GM18508 (cell line): Measurements from ENCODE around the gene ZMYND8.
"Not testable (repeated sequence)": the region's sequence is repeated elsewhere in the genome, so short reads cannot be mapped to it uniquely, and the experiment has no call there.

ENCODE experiments used
- ATAC-seq: cut with Tn5 transposase; IDR thresholded peaks from one replicate; pipeline ENCODE4 v1.9.1; 2021; ENCODE audit warnings: moderate number of reproducible peaks; ENCODE audit not compliant: insufficient read depth, unreplicated experiment

Gene ZMYND8

GRCh38 chr20:47290666-47291430 lies 65.7 kb downstream of the ZMYND8 start:
- ATAC-seq, result no peak

GRCh38 chr20:47290008-47290407 lies 66.5 kb downstream of the ZMYND8 start:
- no peak for ATAC-seq

GRCh38 chr20:47289096-47289495 lies 67.4 kb downstream of the ZMYND8 start:
- no peak for ATAC-seq

- not testable (repeated sequence) for ATAC-seq
Measured at GRCh38 chr20:47288530-47288929, 68.0 kb downstream of the ZMYND8 start.

DNA sequence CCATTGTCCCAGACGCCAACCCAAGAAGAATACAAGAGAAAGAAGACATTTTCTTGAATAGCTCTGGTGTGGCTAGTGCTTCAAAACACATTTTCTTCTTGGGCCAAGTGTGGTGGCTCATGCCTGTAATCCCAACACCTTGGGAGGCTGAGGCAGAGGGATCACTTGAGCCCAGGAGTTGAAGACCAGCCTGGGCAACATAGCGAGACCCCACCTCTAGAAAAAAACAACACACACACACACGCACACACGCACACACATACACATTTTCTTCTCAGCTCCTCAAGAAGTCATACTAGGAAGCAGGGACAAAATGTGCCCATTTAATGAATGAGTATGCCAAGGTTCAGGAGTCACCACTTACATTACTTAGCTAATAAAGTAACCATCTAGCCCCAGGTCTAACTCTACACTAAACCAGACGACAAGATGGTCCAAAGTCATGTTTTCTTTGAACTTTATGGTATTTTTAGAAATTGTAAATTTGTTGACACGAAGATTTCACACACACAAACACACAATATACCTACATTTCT lies 68.8 kb downstream of the ZMYND8 start:
- no peak for ATAC-seq

DNA sequence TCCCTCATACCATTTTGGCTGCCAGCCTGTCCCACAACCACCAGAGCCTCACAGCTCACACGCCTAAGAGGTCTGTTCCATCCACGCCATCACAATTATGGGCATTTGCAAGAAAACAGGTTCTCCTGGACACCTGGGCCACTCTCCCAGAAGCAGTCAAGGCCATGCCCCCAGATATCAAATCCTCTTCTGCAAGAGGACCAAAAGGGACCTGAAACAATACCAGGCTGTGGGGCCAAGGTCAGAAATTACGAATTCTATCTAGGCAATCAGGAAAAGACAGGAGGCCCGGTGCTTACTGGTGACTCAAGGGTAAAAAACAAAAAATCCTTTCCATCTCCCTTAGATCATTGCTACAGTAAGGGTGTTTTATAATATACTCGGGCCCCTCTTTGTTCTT lies 69.8 kb downstream of the ZMYND8 start:
- no peak for ATAC-seq

GRCh38 chr20:47285189-47285588 lies 71.3 kb downstream of the ZMYND8 start:
- ATAC-seq, result no peak

GRCh38 chr20:47284373-47284772 lies 72.1 kb downstream of the ZMYND8 start:
- no peak for ATAC-seq

DNA sequence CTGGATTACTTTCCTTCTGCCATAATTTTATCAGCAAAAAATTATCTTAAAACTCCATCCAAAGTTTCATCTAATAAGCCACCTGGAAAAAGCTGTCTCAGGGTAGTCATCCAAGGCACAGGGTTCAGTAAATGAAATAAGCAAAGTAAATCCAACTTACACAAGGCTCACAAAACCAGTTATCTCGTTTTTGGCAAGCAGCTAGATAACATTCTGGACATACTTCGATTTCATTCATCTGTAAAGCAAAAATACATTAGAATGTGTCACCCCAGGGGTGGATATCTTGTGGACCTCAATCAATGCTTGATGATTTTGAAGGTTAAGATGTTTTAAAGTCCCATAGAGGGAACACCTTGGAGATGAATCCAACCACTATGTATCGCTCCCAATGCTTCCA lies 73.1 kb downstream of the ZMYND8 start:
- ATAC-seq, result no peak

- ATAC-seq, result no peak
Measured at GRCh38 chr20:47282864-47283263, 73.6 kb downstream of the ZMYND8 start.

- no peak for ATAC-seq
Measured at GRCh38 chr20:47281376-47281775, 75.1 kb downstream of the ZMYND8 start.

DNA sequence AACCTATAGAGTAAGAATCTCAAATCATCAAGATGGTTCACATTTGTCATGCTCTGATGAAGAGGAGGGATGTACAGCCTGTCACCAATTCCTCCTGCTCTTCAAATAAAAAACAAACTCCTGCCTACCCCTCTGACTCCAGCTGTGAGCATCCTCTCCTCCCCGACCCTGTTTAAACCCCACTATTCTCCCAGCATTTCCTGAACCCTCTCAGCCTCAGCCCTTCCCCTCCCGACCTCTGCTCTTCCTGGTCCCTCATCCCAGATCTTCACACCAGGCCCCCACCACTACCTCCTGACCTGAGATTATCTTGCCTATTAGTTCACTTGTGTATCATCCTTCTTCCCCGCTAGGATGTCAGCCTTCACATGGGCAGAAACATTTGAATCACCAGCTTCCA lies 75.8 kb downstream of the ZMYND8 start:
- ATAC-seq, result no peak

DNA sequence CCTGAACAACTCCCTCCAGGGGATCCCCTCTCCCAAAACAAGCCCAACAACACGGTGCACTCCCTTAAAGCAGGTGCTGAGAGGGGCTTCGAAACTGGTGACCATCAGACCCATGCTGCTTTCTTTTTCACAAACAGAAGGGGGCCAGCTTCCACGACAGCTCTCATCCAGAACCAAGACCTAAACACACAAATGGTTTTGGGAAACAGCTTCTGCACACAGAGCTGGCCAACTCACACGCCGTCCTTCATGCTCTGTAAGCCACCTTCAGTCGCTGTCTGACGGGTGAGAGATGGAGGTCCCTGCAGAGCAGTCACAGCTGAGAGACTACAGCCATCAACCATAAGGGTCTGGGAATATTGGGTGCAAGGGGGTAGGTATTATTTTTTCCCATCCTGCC lies 76.3 kb downstream of the ZMYND8 start:
- ATAC-seq, result no peak

- ATAC-seq, result no peak
Measured at GRCh38 chr20:47278907-47279348, 77.6 kb downstream of the ZMYND8 start.

DNA sequence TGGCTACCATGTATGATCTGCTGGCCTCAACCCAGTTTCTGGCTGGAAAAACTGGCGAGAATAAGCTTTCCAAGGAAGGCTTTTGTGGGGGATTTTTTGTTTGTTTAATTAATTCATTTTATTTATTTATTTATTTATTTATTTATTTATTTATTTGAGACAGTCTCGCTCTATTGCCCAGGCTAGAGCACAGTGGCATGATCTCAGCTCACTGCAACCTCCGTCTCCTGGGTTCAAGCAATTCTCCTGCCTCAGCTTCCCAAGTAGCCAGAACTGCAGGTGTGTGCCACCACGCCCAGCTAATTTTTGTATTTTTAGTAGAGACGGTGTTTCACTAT lies 79.0 kb downstream of the ZMYND8 start:
- not testable (repeated sequence) for ATAC-seq

DNA sequence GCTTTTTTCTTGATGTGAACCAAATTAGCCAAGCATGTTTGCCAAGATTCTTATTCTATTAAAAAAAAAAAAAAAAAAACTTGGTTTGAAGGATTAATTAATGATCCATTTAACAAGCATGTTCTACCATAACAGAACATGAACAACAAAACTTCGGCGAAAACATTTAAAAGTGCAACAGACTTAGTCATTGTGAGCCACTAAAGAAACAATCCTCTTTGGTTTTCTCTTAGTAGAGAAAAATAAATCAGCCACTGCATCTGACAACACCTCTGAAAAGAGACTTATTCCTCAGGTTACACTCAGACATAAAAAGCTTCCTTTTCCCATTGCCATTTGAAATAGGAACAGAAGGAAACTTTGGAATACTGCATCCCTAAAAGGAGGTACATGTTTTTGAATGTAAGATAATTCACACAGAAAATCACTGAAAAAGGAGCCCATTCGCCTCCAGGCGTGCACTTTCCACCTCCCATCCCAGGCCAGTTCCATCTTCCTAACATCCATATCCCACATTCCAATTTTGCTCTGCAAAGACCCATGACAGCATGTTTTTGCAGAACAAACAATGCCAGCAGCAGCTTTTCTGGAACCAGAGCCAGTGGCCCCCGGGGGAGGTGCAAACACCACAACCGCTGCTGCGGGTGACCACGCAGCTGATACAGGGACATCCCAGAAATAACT lies 79.5 kb downstream of the ZMYND8 start:
- no peak for ATAC-seq

DNA sequence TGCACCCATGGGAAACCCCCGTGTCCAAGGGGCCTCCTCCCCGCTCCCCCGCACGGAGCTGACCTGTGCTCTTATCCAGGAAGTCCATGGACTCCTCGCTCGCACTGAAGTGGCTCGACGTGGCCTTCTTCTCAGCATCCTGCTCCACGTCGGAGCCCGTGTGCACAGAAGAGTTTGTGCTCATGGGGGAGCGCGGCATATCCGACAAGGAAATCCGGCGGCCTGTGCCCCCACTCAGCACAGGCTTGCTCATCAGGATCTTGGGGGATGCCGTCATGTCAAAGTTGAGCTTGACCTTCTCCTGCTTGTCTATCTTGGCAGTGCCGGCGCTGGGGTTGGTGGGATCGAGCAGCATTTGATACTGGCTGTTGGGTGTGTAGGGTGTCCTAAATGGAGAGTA lies 80.2 kb downstream of the ZMYND8 start:
- no peak for ATAC-seq

DNA sequence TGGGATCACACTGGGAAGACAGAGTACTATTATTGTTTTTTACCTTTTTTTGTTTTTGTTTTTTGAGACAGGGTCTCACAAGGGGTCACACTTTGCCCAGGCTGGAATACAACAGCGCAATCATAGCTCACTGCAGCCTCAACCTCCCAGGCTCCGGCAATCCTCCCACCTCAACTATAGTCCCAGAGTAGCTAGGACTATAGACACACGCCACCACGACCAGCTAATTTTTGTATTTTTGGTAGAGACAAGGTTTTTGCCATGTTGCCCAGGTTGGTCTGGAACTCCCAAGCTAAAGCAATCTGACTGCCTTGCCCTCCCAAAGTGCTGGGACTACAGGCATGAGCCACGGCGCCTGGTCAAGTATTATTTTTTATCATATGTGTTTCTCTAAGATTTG lies 81.0 kb downstream of the ZMYND8 start:
- ATAC-seq, result no peak

DNA sequence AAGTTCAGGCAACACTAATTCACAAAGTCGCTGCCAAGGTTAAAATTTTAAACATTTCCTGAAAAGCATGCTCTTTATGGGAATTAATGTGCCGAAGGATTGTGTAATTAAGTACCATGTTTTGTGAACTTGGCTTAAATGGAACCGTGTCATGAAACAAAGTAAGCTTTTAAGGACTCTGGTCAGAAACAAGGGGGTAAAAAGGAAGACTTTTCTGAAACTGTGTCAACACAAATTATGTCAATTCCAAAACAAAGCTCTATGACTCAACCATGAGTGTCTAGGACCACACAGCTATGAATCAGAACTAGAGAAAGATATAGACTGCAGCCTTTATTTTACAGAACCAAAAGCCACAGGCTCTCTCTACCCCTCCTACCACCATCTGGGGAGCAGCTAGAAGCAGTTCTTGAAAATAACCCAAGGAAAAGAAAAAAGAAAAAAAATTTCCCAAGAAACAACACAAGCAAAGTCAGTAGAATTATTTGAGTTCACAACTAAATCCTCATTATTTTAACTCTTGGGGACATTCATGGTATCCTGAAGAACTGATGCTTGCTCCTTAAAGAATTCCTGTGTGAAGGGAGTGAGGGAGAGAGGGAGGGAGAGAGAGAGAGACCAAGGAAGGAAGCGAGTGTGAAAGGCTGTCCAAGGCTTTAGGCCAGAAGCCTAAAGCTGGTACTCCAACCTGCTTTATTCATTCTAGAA lies 81.9 kb downstream of the ZMYND8 start:
- no peak for ATAC-seq

GRCh38 chr20:47273591-47274235 lies 82.8 kb downstream of the ZMYND8 start:
- no peak for ATAC-seq
